ENCODE results near the gene ADISSP. TPM values are rescaled to one million over a fixed set of nuclear protein-coding genes. Genes with fewer than 3 reads are reported as not detected.

Gene ADISSP
- polyA plus RNA-seq, 3 donors: 59.6 to 78.5 (median 68.5) TPM

- Histone ChIP-seq H4K20me1 (ENCODE audit: insufficient read depth, low read length) (peaks cover 2% of the 10 kb centered on the region), H3K4me1 (ENCODE audit: control insufficient read depth in 1 of 2, insufficient read depth in 2 of 2, low read length in 2 of 2) (peaks cover 22 to 27% of the 10 kb centered on the region in 2 donors), H2AFZ (ENCODE audit: insufficient read depth, low read depth, low read length, poor library complexity, severe bottlenecking) (no peak overlapping the region), H3K9me3 (replicated peaks in 1 of 2; ENCODE audit: control insufficient read depth in 1 of 2, insufficient read depth in 1 of 2, low read length in 2 of 2) (peaks cover 0 to 11% of the 10 kb centered on the region in 2 donors), H3K27me3 (ENCODE audit: control insufficient read depth in 2 of 2, insufficient read depth in 2 of 2, low read length in 2 of 2) (no peaks in the 10 kb centered on the region), H3K4me2 (replicated peaks; ENCODE audit: extremely low read depth, low read length, poor library complexity, severe bottlenecking) (no peak overlapping the region), H3K4me3 (replicated peaks in 1 of 3; ENCODE audit: low read depth in 2 of 3, low read length in 3 of 3) (no peak overlapping the region), H3K36me3 (replicated peaks in 1 of 2; ENCODE audit: control insufficient read depth in 1 of 2, insufficient read depth in 2 of 2, low read length in 2 of 2) (no peaks in the 10 kb centered on the region), H3K79me2 (ENCODE audit: insufficient read depth, low read length) (peaks cover 11% of the 10 kb centered on the region), H3K27ac (ENCODE audit: low read depth in 1 of 2, low read length in 2 of 2) (no peak overlapping the region), H3K9ac (ENCODE audit: insufficient read depth, low read length, poor library complexity, severe bottlenecking) (no peak overlapping the region)
- no peak for DNase-seq
- Mint-ChIP-seq H3K9me3 (peaks cover 0 to 13% (median 6%) of the 10 kb centered on the region in 7 donors), H3K4me3 (no peak overlapping the region), H3K27me3 (ENCODE audit: low read depth in 3 of 3) (peaks cover 0 to 2% (median 0%) of the 10 kb centered on the region in 3 donors), H3K36me3 (no peaks in the 10 kb centered on the region), H3K4me1 (peaks cover 27% of the 10 kb centered on the region), H3K27ac (no peak overlapping the region)
- intact Hi-C loops (cut with micrococcal nuclease): no loop called here
- 58% methylated on average over 2 of the region's 7 CpGs for WGBS (ENCODE audit: insufficient coverage)
- TF ChIP-seq CTCF (IDR thresholded peaks at IDR 0.05): no peak
Measured at GRCh38 chr20:3771552-3772058, 4.1 kb upstream of the ADISSP start.

- Histone ChIP-seq H2AFZ (ENCODE audit: insufficient read depth, low read depth, low read length, poor library complexity, severe bottlenecking) (peak overlapping the region; percentile 84), H3K4me3 (replicated peaks in 1 of 3; ENCODE audit: low read depth in 2 of 3, low read length in 3 of 3) (peak overlapping the region; percentile 62 to 96 (median 83)), H3K9ac (ENCODE audit: insufficient read depth, low read length, poor library complexity, severe bottlenecking) (peak overlapping the region; percentile 69), H3K27me3 (ENCODE audit: control insufficient read depth in 2 of 2, insufficient read depth in 2 of 2, low read length in 2 of 2) (no peaks in the 10 kb centered on the region), H3K4me1 (ENCODE audit: control insufficient read depth in 1 of 2, insufficient read depth in 2 of 2, low read length in 2 of 2) (peaks cover 50 to 57% of the 10 kb centered on the region in 2 donors), H3K79me2 (ENCODE audit: insufficient read depth, low read length) (peaks cover 41% of the 10 kb centered on the region), H3K27ac (ENCODE audit: low read depth in 1 of 2, low read length in 2 of 2) (peak overlapping the region; percentile 83 to 91), H3K4me2 (replicated peaks; ENCODE audit: extremely low read depth, low read length, poor library complexity, severe bottlenecking) (peak overlapping the region; percentile 100), H3K36me3 (replicated peaks in 1 of 2; ENCODE audit: control insufficient read depth in 1 of 2, insufficient read depth in 2 of 2, low read length in 2 of 2) (no peaks in the 10 kb centered on the region), H3K9me3 (replicated peaks in 1 of 2; ENCODE audit: control insufficient read depth in 1 of 2, insufficient read depth in 1 of 2, low read length in 2 of 2) (peaks cover 0 to 3% of the 10 kb centered on the region in 2 donors), H4K20me1 (ENCODE audit: insufficient read depth, low read length) (peaks cover 7% of the 10 kb centered on the region)
- Mint-ChIP-seq H3K4me3 (peak overlapping the region; percentile 85 to 90), H3K9me3 (peaks cover 0 to 9% (median 5%) of the 10 kb centered on the region in 7 donors), H3K27me3 (ENCODE audit: low read depth in 3 of 3) (peaks cover 0 to 2% (median 0%) of the 10 kb centered on the region in 3 donors), H3K36me3 (peaks cover 0 to 3% of the 10 kb centered on the region in 2 donors), H3K27ac (peak overlapping the region; percentile 85 to 94 (median 90)), H3K4me1 (peaks cover 52% of the 10 kb centered on the region)
- TF ChIP-seq CTCF (IDR thresholded peaks at IDR 0.05): peak; percentile 41
- under 1% methylated on average over 48 of the region's 51 CpGs for WGBS (ENCODE audit: insufficient coverage)
- peak; percentile 53 to 70 (median 70) for DNase-seq
- intact Hi-C loops (cut with micrococcal nuclease): loop anchor here (10.0 kb wide), 2 partner anchors 46 to 56 kb away; partner anchors contain the start of gene AP5S1 (in 1 of the 2)
Measured at GRCh38 chr20:3768342-3769130, 983 bp upstream of the ADISSP start.

All from CD14-positive monocyte (primary cell).